Neural cell (in vitro differentiated cells): ENCODE measurements around the gene MAD2L1BP. TPM values are rescaled to one million over a fixed set of nuclear protein-coding genes. Genes with fewer than 3 reads are reported as not detected.
"Not testable (repeated sequence)": the region's sequence is repeated elsewhere in the genome, so short reads cannot be mapped to it uniquely, and the experiment has no call there.

Source experiments
- H2AFZ ChIP-seq: fragments of 200-600, 300-800 bp; sonication (generic), shearing (Covaris generic); 2 replicates; pipeline ENCODE4 v1.6.0; 2014; ENCODE audit warnings: low read depth, mild to moderate bottlenecking, antibody characterized with exemption, low read length, moderate library complexity
- H3F3A ChIP-seq: fragments of 200-600 bp; shearing (Covaris generic); 2 replicates; pipeline ENCODE4 v1.6.1; 2016; ENCODE audit warnings: mild to moderate bottlenecking, moderate library complexity, mixed read lengths, antibody characterized with exemption, low read length; ENCODE audit not compliant: insufficient read depth, poor library complexity, severe bottlenecking
- H3K27ac ChIP-seq: fragments of 200-600, 300-800 bp; sonication (generic), shearing (Covaris generic); 2 replicates; pipeline ENCODE4 v1.5.1; 2014; ENCODE audit warnings: mild to moderate bottlenecking, low read length, moderate library complexity
- H3K27me3 ChIP-seq: fragments of 300-800, 200-600 bp; sonication (generic), shearing (Covaris generic); 2 replicates; pipeline ENCODE4 v1.6.0; 2014; ENCODE audit warnings: mild to moderate bottlenecking, low read depth, low read length, moderate library complexity; ENCODE audit not compliant: insufficient read depth
- H3K36me3 ChIP-seq: fragments of 300-800, 200-600 bp; sonication (generic), shearing (Covaris generic); 2 replicates; pipeline ENCODE4 v1.5.1; 2014; ENCODE audit warnings: mild to moderate bottlenecking, antibody characterized with exemption, low read length, moderate library complexity; ENCODE audit not compliant: insufficient read depth
- H3K4me2 ChIP-seq: fragments of 300-800, 200-600 bp; sonication (generic), shearing (Covaris generic); 2 replicates; pipeline ENCODE4 v1.6.0; 2014; ENCODE audit warnings: mild to moderate bottlenecking, low read length
- H3K4me3 ChIP-seq: fragments of 300-800, 200-600 bp; sonication (generic), shearing (Covaris generic); 2 replicates; pipeline ENCODE4 v1.5.1; 2014; ENCODE audit warnings: mild to moderate bottlenecking, low read length, moderate library complexity
- H3K79me2 ChIP-seq: fragments of 200-600 bp; shearing (Covaris generic); replicated peaks from 2 replicates; pipeline ENCODE4 v1.6.0; 2014; ENCODE audit warnings: mild to moderate bottlenecking, low read length, moderate library complexity; ENCODE audit not compliant: insufficient read depth
- H3K9ac ChIP-seq: fragments of 300-800, 200-600 bp; sonication (generic), shearing (Covaris generic); 2 replicates; pipeline ENCODE4 v1.6.1; 2016; ENCODE audit warnings: mild to moderate bottlenecking, low read length, mixed read lengths
- H3K9me2 ChIP-seq: fragments of 200-600 bp; shearing (Covaris generic); 2 replicates; pipeline ENCODE4 v1.6.1; 2016; ENCODE audit warnings: mild to moderate bottlenecking, low read length, mixed read lengths; ENCODE audit not compliant: insufficient read depth
- H3K9me3 ChIP-seq: fragments of 200-600, 300-800 bp; sonication (generic), shearing (Covaris generic); 2 replicates; pipeline ENCODE4 v1.6.1; 2016; ENCODE audit warnings: mild to moderate bottlenecking, mixed run types, low read length, moderate library complexity, mixed read lengths
- H4K20me1 ChIP-seq: fragments of 200-600 bp; shearing (Covaris generic); 2 replicates; pipeline ENCODE4 v1.6.1; 2016; ENCODE audit warnings: mild to moderate bottlenecking, mixed run types; ENCODE audit not compliant: insufficient read depth
- EP300 ChIP-seq: fragments of 450-650 bp; conservative IDR thresholded peaks from 2 replicates; pipeline ENCODE4 v1.6.1; 2014; ENCODE audit warnings: antibody characterized with exemption, mild to moderate bottlenecking, moderate library complexity; ENCODE audit not compliant: poor library complexity, severe bottlenecking
- EZH2 ChIP-seq: fragments of 200-600, 300-800 bp; shearing (Covaris generic), sonication (generic); IDR thresholded peaks from 2 replicates; pipeline ENCODE4 v1.6.1; 2014; ENCODE audit warnings: antibody characterized with exemption, low read length, borderline replicate concordance, mild to moderate bottlenecking; ENCODE audit not compliant: insufficient read depth, poor library complexity, severe bottlenecking
- MXI1 ChIP-seq: fragments of 450-650 bp; conservative IDR thresholded peaks from 2 replicates; pipeline ENCODE4 v1.6.1; 2014; ENCODE audit warnings: antibody characterized with exemption, mild to moderate bottlenecking; ENCODE audit not compliant: poor library complexity, severe bottlenecking
- POLR2AphosphoS5 ChIP-seq: IDR thresholded peaks from 2 replicates; pipeline ENCODE4 v1.6.1; 2012
- RAD21 ChIP-seq: fragments of 450-650 bp; conservative IDR thresholded peaks from 2 replicates; pipeline ENCODE4 v1.6.1; 2014; ENCODE audit warnings: antibody characterized with exemption, mild to moderate bottlenecking, moderate library complexity
- SMC3 ChIP-seq: fragments of 450-650 bp; conservative IDR thresholded peaks from 2 replicates; pipeline ENCODE4 v1.6.1; 2014; ENCODE audit warnings: antibody characterized with exemption, mild to moderate bottlenecking, moderate library complexity; ENCODE audit not compliant: poor library complexity
- TAF1 ChIP-seq: IDR thresholded peaks from 2 replicates; pipeline ENCODE4 v1.6.1; 2012; ENCODE audit warnings: low read depth
- polyA plus RNA-seq: library from polyadenylated mRNA; depleted of rRNA; stranded (reverse); fragments of >200 nt; gene quantifications from 2 replicates; pipeline ENCODE4 v1.2.3, GENCODE V29; 2014
- TF ChIP-seq, protein P1 (sequence below): IDR thresholded peaks from 2 replicates; pipeline ENCODE4 v1.6.1; 2012; ENCODE audit warnings: borderline replicate concordance
- TF ChIP-seq, protein P2 (sequence below): fragments of 450-650 bp; IDR thresholded peaks from 2 replicates; pipeline ENCODE4 v1.5.1; 2014; ENCODE audit warnings: antibody characterized with exemption, mild to moderate bottlenecking, moderate library complexity; ENCODE audit not compliant: poor library complexity, severe bottlenecking

Gene MAD2L1BP
- polyA plus RNA-seq, 1 donor from 2014 or later = 43.2 TPM

GRCh38 chr6:43658161-43658560, 22.5 kb downstream of the MAD2L1BP start:
- H3K9me3 ChIP-seq = no peaks in the 10 kb centered on the region
- TF ChIP-seq TAF1 (no peak), SMC3 (no peak), EZH2 (no peak), POLR2AphosphoS5 (no peak)
- TF ChIP-seq, protein P1, sequence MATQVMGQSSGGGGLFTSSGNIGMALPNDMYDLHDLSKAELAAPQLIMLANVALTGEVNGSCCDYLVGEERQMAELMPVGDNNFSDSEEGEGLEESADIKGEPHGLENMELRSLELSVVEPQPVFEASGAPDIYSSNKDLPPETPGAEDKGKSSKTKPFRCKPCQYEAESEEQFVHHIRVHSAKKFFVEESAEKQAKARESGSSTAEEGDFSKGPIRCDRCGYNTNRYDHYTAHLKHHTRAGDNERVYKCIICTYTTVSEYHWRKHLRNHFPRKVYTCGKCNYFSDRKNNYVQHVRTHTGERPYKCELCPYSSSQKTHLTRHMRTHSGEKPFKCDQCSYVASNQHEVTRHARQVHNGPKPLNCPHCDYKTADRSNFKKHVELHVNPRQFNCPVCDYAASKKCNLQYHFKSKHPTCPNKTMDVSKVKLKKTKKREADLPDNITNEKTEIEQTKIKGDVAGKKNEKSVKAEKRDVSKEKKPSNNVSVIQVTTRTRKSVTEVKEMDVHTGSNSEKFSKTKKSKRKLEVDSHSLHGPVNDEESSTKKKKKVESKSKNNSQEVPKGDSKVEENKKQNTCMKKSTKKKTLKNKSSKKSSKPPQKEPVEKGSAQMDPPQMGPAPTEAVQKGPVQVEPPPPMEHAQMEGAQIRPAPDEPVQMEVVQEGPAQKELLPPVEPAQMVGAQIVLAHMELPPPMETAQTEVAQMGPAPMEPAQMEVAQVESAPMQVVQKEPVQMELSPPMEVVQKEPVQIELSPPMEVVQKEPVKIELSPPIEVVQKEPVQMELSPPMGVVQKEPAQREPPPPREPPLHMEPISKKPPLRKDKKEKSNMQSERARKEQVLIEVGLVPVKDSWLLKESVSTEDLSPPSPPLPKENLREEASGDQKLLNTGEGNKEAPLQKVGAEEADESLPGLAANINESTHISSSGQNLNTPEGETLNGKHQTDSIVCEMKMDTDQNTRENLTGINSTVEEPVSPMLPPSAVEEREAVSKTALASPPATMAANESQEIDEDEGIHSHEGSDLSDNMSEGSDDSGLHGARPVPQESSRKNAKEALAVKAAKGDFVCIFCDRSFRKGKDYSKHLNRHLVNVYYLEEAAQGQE = no peak

GRCh38 chr6:43662948-43663347, 27.3 kb downstream of the MAD2L1BP start:
- not testable (repeated sequence) for H3K4me2 ChIP-seq, H3K27me3 ChIP-seq, H3K9me2 ChIP-seq, H4K20me1 ChIP-seq, H3K27ac ChIP-seq, H3F3A ChIP-seq, H3K79me2 ChIP-seq, H3K9me3 ChIP-seq, H3K9ac ChIP-seq, H3K4me3 ChIP-seq, H3K36me3 ChIP-seq, H2AFZ ChIP-seq

More at GRCh38 chr6:43658161-43658560, 22.5 kb downstream of the MAD2L1BP start:
- Histone ChIP-seq H3K4me3 (no peak overlapping the region), H3K9ac (no peak overlapping the region), H3K27ac (no peak overlapping the region), H4K20me1 (no peaks in the 10 kb centered on the region), H3K36me3 (peaks cover 5% of the 10 kb centered on the region), H3K4me2 (no peak overlapping the region), H3K9me2 (no peaks in the 10 kb centered on the region), H3K79me2 (no peaks in the 10 kb centered on the region), H3F3A (no peaks in the 10 kb centered on the region), H3K27me3 (no peaks in the 10 kb centered on the region), H2AFZ (no peak overlapping the region)

DNA sequence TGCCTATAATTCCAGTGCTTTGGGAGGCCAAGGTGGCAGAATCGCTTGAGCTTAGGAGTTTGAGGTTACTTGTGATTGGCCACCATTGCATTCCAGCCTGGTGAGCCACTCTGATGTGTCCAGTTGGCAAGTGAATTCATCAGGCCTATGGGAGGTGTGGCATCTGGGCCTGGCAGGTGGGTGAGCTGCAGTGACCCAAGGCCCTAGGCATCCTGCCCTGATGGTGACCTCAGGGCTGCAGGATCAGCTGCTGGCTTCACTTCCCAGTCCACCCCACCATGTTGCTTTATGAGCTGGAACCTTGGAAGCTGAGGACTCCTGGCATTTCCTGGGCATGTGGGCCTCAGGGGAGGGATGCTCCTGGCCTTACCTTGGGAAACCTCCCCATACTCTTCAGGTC, 29.7 kb downstream of the MAD2L1BP start:
- H2AFZ ChIP-seq = no peak overlapping the region
- H3K27ac ChIP-seq = no peak overlapping the region
- no peaks in the 10 kb centered on the region for H3F3A ChIP-seq
- TF ChIP-seq, protein P2, sequence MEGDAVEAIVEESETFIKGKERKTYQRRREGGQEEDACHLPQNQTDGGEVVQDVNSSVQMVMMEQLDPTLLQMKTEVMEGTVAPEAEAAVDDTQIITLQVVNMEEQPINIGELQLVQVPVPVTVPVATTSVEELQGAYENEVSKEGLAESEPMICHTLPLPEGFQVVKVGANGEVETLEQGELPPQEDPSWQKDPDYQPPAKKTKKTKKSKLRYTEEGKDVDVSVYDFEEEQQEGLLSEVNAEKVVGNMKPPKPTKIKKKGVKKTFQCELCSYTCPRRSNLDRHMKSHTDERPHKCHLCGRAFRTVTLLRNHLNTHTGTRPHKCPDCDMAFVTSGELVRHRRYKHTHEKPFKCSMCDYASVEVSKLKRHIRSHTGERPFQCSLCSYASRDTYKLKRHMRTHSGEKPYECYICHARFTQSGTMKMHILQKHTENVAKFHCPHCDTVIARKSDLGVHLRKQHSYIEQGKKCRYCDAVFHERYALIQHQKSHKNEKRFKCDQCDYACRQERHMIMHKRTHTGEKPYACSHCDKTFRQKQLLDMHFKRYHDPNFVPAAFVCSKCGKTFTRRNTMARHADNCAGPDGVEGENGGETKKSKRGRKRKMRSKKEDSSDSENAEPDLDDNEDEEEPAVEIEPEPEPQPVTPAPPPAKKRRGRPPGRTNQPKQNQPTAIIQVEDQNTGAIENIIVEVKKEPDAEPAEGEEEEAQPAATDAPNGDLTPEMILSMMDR = no peak
- TF ChIP-seq EZH2 (no peak), EP300 (no peak), SMC3 (no peak), MXI1 (no peak), RAD21 (no peak), TAF1 (no peak), POLR2AphosphoS5 (no peak)
- TF ChIP-seq, protein P1 = no peak
- H4K20me1 ChIP-seq = no peaks in the 10 kb centered on the region
- H3K4me3 ChIP-seq = no peak overlapping the region
- H3K27me3 ChIP-seq = no peaks in the 10 kb centered on the region
- H3K4me2 ChIP-seq = no peak overlapping the region
- H3K9me2 ChIP-seq = no peaks in the 10 kb centered on the region
- H3K79me2 ChIP-seq = no peaks in the 10 kb centered on the region
- H3K9ac ChIP-seq = no peak overlapping the region
- no peaks in the 10 kb centered on the region for H3K9me3 ChIP-seq
- no peaks in the 10 kb centered on the region for H3K36me3 ChIP-seq
